ENCODE data around the gene RNF38.

DNA sequence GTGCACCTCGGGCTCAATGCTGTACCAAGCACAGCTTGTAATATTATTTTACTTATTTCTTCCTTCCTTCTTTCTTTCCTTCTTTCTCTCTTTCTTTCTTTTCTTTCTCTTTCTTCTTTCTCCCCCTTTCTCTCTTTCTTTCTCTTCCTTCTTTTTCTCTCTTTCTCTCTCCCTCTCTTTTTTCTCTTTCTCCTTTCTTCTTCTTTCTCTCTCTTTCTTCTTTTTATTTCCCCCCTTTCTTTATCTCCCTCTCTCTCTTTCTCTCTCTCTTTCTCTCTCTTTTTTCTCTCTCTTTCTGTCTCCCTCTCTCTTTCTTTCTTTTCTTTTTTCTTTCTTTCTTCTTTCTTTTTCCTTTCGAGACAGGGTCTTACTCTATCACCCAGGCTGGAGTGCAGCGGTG is 109.1 kb downstream of the RNF38 start:
- TF ChIP-seq EP300 (IDR thresholded peaks at IDR 0.05; ENCODE audit: borderline replicate concordance) (no peak), ZBTB7A (IDR thresholded peaks at IDR 0.05; ENCODE audit: low read depth) (no peak), EGR1 (IDR thresholded peaks at IDR 0.05) (no peak), NFIC (IDR thresholded peaks at IDR 0.05) (no peak), TAF1 (IDR thresholded peaks at IDR 0.05; ENCODE audit: low read depth) (no peak), YY1 (IDR thresholded peaks at IDR 0.05; ENCODE audit: low read depth) (no peak), CREB1 (IDR thresholded peaks at IDR 0.05; ENCODE audit: low read depth) (no peak), RAD21 (IDR thresholded peaks at IDR 0.05; ENCODE audit: low read depth) (no peak), FOXM1 (IDR thresholded peaks at IDR 0.05; ENCODE audit: borderline replicate concordance, low read depth) (no peak)
- TF ChIP-seq, protein P1, sequence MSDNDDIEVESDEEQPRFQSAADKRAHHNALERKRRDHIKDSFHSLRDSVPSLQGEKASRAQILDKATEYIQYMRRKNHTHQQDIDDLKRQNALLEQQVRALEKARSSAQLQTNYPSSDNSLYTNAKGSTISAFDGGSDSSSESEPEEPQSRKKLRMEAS (IDR thresholded peaks at IDR 0.05): no peak
